GM15510 (cell line): Measurements from ENCODE around the gene PTPN11.

Experiments
- POLR2A ChIP-seq: IDR thresholded peaks from 3 replicates; pipeline ENCODE4 v1.6.1; 2011; ENCODE audit warnings: borderline replicate concordance; ENCODE audit not compliant: insufficient read length; ENCODE audit errors: extremely low read depth

The PTPN11 gene

GRCh38 chr12:112543751-112544150 lies 125.0 kb downstream of the PTPN11 start:
- no peak for TF ChIP-seq POLR2A

GRCh38 chr12:112546339-112546738 lies 127.6 kb downstream of the PTPN11 start:
- TF ChIP-seq POLR2A, result no peak

GRCh38 chr12:112546996-112547395 lies 128.2 kb downstream of the PTPN11 start:
- TF ChIP-seq POLR2A, result no peak

- no peak for TF ChIP-seq POLR2A
Measured at GRCh38 chr12:112549031-112549430, 130.3 kb downstream of the PTPN11 start.

GRCh38 chr12:112551681-112552080 lies 132.9 kb downstream of the PTPN11 start:
- no peak for TF ChIP-seq POLR2A

DNA sequence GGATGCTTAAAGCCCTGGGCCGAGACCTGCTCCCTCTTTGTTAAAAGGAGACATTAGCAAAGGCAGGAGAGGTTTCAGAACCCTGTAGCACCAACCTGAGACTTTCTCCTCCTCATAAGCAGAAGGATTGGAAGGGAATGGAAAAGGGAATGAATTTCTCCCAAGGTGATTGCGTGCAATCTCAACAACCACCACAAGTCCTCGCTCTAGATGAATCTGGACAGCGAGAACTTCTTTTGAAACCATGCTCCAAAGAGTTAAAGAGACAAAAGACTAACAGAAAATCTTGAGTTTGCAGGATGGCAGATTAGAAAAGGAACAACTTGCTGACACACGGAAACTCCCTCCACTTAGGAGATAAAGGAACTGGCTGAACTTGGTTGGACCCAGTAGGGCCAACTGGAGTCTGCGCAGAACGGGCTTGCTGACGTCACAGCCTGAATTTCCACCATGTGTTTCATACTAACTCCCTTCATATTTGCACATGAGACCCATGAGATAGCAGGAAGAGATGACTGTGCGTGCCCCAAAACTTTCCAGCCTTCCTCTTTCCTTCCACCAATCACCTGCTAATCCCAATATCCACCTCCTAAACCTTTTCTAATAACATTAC lies 137.0 kb downstream of the PTPN11 start:
- no peak for TF ChIP-seq POLR2A

DNA sequence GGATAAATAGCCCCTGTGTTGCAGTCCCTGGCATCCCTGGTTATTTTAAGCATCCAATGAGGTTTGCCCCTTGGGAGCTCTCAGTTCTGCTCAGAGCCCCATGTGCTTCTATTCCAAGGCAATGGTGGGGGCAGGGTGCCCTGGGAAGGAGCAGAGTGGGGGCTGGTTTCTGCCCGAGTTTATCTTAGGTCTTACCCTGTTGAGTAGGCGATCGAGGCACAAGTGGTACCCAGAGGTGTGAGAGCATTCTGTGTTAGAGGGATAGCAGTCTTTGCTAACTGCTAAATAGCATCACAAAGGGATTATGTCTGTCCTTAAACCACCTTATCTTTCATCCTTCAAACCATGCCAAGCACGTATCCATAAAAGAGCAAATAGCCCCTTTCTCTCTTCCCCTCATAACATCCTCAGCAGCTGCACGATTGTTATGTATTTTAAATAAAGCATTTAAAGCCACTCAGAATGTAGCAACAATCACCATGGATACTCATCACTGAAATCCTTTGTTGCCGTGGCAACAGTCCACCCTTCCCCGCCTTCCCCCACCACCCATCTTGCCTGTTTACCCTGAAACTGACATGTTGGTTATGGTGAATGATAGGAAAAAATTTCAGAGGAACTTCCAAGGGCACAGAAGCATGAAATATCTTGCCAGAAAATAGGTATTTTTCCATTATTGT lies 139.3 kb downstream of the PTPN11 start:
- no peak for TF ChIP-seq POLR2A
